G401 (cell line): ENCODE results near the gene SCN10A. TPM values are rescaled to one million over a fixed set of nuclear protein-coding genes. Genes with fewer than 3 reads are reported as not detected.

Experiments used
- DNase-seq: peaks from one replicate; pipeline ENCODE4 v3.0.0-alpha.2; 2015; ENCODE audit warnings: low spot score
- in situ Hi-C: cut with HindIII; loops from 2 replicates; pipeline ENCODE4 v1.10.0; 2016; ENCODE audit warnings: low sequenced_read_pairs, mixed read lengths
- total RNA-seq: library from RNA; depleted of rRNA; stranded (reverse); fragments of >200 nt; shearing (Covaris generic); gene quantifications from 2 replicates; pipeline ENCODE4 v1.2.3, GENCODE V29; 2014

Gene SCN10A
- total RNA-seq, 1 experiment from 2014 or later, result not detected

GRCh38 chr3:38724392-38724736 is 91.7 kb downstream of the SCN10A start:
- no peak for DNase-seq
- in situ Hi-C loops, result no loop called here

- in situ Hi-C loops, result no loop called here
- no peak for DNase-seq
Observed at GRCh38 chr3:38723569-38724391, 92.2 kb downstream of the SCN10A start.

GRCh38 chr3:38722781-38723568 is 93.0 kb downstream of the SCN10A start:
- in situ Hi-C loops, result no loop called here
- no peak for DNase-seq

GRCh38 chr3:38721207-38721772 is 94.7 kb downstream of the SCN10A start:
- in situ Hi-C loops, result no loop called here
- no peak for DNase-seq

- in situ Hi-C loops, result no loop called here
- DNase-seq, result no peak
Observed at GRCh38 chr3:38720465-38720864, 95.6 kb downstream of the SCN10A start.

- no peak for DNase-seq
- in situ Hi-C loops, result no loop called here
Observed at GRCh38 chr3:38717355-38718240, 98.4 kb downstream of the SCN10A start.

- DNase-seq, result no peak
- in situ Hi-C loops, result no loop called here
Observed at GRCh38 chr3:38713121-38713520, 102.9 kb downstream of the SCN10A start.

GRCh38 chr3:38711321-38711720 is 104.7 kb downstream of the SCN10A start:
- in situ Hi-C loops, result no loop called here
- no peak for DNase-seq

GRCh38 chr3:38707730-38708129 is 108.3 kb downstream of the SCN10A start:
- DNase-seq, result no peak
- in situ Hi-C loops, result no loop called here

GRCh38 chr3:38706961-38707360 is 109.1 kb downstream of the SCN10A start:
- in situ Hi-C loops, result no loop called here
- DNase-seq, result no peak

- no peak for DNase-seq
- in situ Hi-C loops, result no loop called here
Observed at GRCh38 chr3:38702231-38702630, 113.8 kb downstream of the SCN10A start.

GRCh38 chr3:38698760-38699159 is 117.3 kb downstream of the SCN10A start:
- no peak for DNase-seq
- in situ Hi-C loops, result no loop called here

- in situ Hi-C loops, result no loop called here
- no peak for DNase-seq
Observed at GRCh38 chr3:38698061-38698460, 118.0 kb downstream of the SCN10A start.

- no peak for DNase-seq
- in situ Hi-C loops, result no loop called here
Observed at GRCh38 chr3:38696034-38696433, 120.0 kb downstream of the SCN10A start.

- DNase-seq, result no peak
- in situ Hi-C loops, result no loop called here
Observed at GRCh38 chr3:38690185-38690584, 125.8 kb downstream of the SCN10A start.

GRCh38 chr3:38689774-38690173 is 126.2 kb downstream of the SCN10A start:
- DNase-seq, result no peak
- in situ Hi-C loops, result no loop called here

GRCh38 chr3:38689346-38689745 is 126.7 kb downstream of the SCN10A start:
- no peak for DNase-seq
- in situ Hi-C loops, result no loop called here

- DNase-seq, result no peak
- in situ Hi-C loops, result no loop called here
Observed at GRCh38 chr3:38687321-38687720, 128.7 kb downstream of the SCN10A start.

GRCh38 chr3:38684546-38684945 is 131.5 kb downstream of the SCN10A start:
- in situ Hi-C loops, result no loop called here

More at GRCh38 chr3:38684546-38684945, 131.5 kb downstream of the SCN10A start:
- DNase-seq, result no peak
